Activated naive CD8-positive, alpha-beta T cell treated with anti-CD3 and anti-CD28 coated beads, Interleukin-2, amount 10 ng/mL, durations not matched to agents 7 days and 5 days (primary cell): Measurements from ENCODE around the gene PRKG1. TPM values are rescaled to one million over a fixed set of nuclear protein-coding genes. Genes with fewer than 3 reads are reported as not detected.
"Not testable (repeated sequence)": the region's sequence is repeated elsewhere in the genome, so short reads cannot be mapped to it uniquely, and the experiment has no call there.

Source experiments
- ATAC-seq: fragments of 150-1000 bp; cut with Tn5 transposase; one replicate; pipeline ENCODE4 v1.10.0; 2021; ENCODE audit warnings: low read depth, moderate library complexity
- POLR2A ChIA-PET: fragments of 350-600 bp; sonication (Branson Sonifier 250); formaldehyde crosslinking; loops from one replicate; lab custom pipeline; 2021; ENCODE audit warnings: antibody characterized with exemption; lab: Charles Lee
- DNase-seq: peaks from one replicate; pipeline ENCODE4 v3.0.0; 2021
- H3K27ac Mint-ChIP-seq: one replicate; pipeline ENCODE4 v1.8.0; 2022; ENCODE audit warnings: mild to moderate bottlenecking, mixed read lengths
- H3K27me3 Mint-ChIP-seq: one replicate; pipeline ENCODE4 v1.8.0; 2022; ENCODE audit warnings: mild to moderate bottlenecking, moderate library complexity, mixed read lengths
- H3K36me3 Mint-ChIP-seq: one replicate; pipeline ENCODE4 v1.8.0; 2021; ENCODE audit warnings: mild to moderate bottlenecking, mixed read lengths
- H3K4me1 Mint-ChIP-seq: one replicate; pipeline ENCODE4 v1.8.0; 2021; ENCODE audit warnings: mixed read lengths
- H3K4me3 Mint-ChIP-seq: one replicate; pipeline ENCODE4 v1.8.0; 2022; ENCODE audit warnings: mild to moderate bottlenecking, moderate library complexity, mixed read lengths
- H3K9me3 Mint-ChIP-seq: one replicate; pipeline ENCODE4 v1.8.0; 2021; ENCODE audit warnings: mixed read lengths
- total RNA-seq, 2 experiments: library from RNA; stranded (reverse); gene quantifications; one replicate each; pipeline ENCODE4 v1.2.3, GENCODE V29; 2021

PRKG1 gene
- total RNA-seq, 2 experiments from 2014 or later, result not detected

DNA sequence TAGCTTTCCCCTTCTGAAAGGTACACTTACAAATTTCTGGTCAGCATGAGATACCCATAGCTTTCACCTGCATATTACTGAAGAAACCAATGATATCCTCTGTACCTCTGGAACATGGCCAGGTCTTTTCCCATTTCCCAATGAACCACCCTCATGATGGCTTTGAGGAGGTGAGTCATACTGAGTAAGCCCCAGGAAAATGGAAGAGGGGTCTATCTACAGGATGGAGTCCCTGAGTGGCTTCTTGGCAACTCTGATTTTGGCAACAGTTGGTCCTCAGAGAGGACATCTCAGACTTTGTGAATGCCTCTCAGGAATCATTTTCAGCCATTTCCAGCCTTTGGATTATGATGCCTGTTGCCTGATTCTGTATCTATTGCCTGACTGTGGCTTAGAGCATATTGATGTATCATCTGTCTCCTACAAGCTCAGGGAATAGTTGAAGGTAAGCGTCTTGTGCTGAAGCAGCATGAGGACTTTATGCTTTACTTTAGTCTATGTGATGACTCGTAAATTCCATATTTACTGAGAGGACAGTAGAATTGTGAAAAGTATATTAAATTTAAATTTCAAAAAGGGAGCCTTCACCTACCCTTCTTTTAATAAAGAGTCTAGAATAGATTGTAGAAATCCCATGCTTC, 1155.1 kb downstream of the PRKG1 start:
- POLR2A ChIA-PET, result no interaction called here

DNA sequence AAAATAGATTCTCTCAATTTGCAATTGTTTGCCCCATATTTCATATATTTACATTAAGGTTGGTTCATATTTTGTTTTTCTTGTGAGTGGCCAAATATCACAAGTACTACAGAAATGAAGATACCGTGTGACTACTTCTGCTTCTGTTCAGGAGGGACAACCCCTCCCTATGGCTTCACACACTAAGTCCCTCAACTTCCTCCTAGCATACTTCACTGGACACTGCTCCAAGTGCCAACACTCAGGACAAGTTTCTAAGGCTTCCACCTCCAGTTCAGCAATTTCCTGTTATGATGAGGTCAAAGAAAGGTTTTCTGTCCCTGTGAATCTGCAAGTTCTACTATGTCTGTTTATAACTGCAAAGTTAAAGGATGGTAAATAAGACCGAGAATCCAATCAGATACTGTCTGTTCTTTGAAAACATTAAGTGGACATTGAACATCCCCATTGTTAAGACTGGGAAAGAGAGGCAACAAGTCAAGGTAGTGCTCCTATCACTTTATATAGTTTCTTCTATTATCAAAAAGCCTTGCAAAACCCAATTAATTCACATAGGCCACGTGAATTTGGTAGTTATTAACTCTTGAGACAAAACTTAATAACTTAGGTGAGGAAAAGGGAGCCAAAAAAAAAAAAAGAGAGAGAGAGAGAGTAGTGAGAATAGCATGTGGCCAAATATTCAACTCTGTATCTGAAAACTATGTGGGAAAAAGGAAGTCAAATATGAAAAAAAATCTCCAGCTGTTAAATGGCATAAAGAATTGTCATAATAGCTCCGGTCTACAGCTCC, 1158.5 kb downstream of the PRKG1 start:
- ATAC-seq, result no peak
- peak overlapping the region; percentile 54 for H3K4me3 Mint-ChIP-seq
- DNase-seq, result no peak
- H3K27me3 Mint-ChIP-seq, result peaks cover 5% of the 10 kb centered on the region
- POLR2A ChIA-PET, result no interaction called here
- H3K36me3 Mint-ChIP-seq, result no peaks in the 10 kb centered on the region
- H3K27ac Mint-ChIP-seq, result no peak overlapping the region
- H3K9me3 Mint-ChIP-seq, result no peaks in the 10 kb centered on the region
- H3K4me1 Mint-ChIP-seq, result peaks cover 3% of the 10 kb centered on the region

More for the DNA sequence above, 1155.1 kb downstream of the PRKG1 start:
- peaks cover 3% of the 10 kb centered on the region for H3K4me1 Mint-ChIP-seq
- no peak overlapping the region for H3K27ac Mint-ChIP-seq
- DNase-seq (no peak), ATAC-seq (no peak)
- no peaks in the 10 kb centered on the region for H3K36me3 Mint-ChIP-seq
- H3K9me3 Mint-ChIP-seq, result no peaks in the 10 kb centered on the region
- no peak overlapping the region for H3K4me3 Mint-ChIP-seq
- peaks cover 5% of the 10 kb centered on the region for H3K27me3 Mint-ChIP-seq

DNA sequence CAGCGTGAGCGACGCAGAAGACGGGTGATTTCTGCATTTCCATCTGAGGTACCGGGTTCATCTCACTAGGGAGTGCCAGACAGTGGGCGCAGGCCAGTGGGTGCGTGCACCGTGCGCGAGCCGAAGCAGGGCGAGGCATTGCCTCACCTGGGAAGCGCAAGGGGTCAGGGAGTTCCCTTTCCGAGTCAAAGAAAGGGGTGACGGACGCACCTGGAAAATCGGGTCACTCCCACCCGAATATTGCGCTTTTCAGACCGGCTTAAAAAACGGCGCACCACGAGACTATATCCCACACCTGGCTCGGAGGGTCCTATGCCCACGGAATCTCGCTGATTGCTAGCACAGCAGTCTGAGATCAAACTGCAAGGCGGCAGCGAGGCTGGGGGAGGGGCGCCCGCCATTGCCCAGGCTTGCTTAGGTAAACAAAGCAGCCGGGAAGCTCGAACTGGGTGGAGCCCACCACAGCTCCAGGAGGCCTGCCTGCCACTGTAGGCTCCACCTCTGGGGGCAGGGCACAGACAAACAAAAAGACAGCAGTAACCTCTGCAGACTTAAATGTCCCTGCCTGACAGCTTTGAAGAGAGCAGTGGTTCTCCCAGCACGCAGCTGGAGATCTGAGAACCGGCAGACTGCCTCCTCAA, 1159.2 kb downstream of the PRKG1 start:
- ATAC-seq, H3K36me3 Mint-ChIP-seq, H3K27ac Mint-ChIP-seq, H3K4me1 Mint-ChIP-seq, H3K27me3 Mint-ChIP-seq, DNase-seq, POLR2A ChIA-PET, H3K9me3 Mint-ChIP-seq: not testable (repeated sequence)
- H3K4me3 Mint-ChIP-seq, result peak overlapping the region; percentile 54

DNA sequence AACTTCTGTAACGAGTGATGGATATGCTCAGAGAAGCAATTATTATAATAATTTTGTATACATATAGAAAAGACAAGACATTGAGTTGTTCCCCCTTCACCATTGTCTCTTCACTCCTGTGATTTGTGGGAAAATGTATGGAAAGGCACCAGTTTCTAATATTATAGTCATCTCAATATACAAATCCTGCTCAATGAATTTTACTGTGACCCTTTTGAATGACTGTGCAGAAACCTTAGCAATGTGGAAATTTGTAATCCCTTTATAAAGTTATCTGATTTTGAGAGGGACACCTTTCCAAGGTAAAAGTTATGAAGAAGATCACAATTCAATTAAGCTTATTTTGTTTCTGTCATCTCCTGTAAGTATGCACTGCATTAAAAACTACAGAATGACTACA, 1165.5 kb downstream of the PRKG1 start:
- H3K4me1 Mint-ChIP-seq, result no peaks in the 10 kb centered on the region
- H3K27ac Mint-ChIP-seq, result no peak overlapping the region
- no peak for DNase-seq
- H3K27me3 Mint-ChIP-seq, result no peaks in the 10 kb centered on the region
- H3K4me3 Mint-ChIP-seq, result no peak overlapping the region
- POLR2A ChIA-PET, result no interaction called here
- no peak for ATAC-seq
- no peaks in the 10 kb centered on the region for H3K9me3 Mint-ChIP-seq
- no peaks in the 10 kb centered on the region for H3K36me3 Mint-ChIP-seq

DNA sequence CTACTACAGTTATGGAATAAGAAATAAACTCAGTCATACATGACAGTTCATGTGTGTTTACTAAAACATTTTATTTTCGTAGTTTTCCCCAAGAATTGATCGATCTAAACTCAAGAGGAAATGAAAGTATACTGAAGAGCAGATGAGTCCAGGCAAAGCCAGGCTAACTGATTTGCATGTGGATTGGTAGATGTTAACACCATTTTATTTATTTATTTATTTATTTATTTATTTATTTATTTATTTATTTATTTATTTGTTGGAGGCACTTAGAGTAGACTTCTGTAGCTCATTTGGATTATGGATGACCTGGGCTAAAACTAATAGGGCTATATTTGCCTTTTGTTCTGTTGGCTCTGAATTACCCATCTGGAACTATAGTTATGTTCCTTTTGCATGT, 1171.3 kb downstream of the PRKG1 start:
- ATAC-seq, result no peak
- Mint-ChIP-seq H3K9me3 (no peaks in the 10 kb centered on the region), H3K4me3 (no peak overlapping the region), H3K27ac (no peak overlapping the region), H3K36me3 (no peaks in the 10 kb centered on the region), H3K4me1 (no peaks in the 10 kb centered on the region), H3K27me3 (no peaks in the 10 kb centered on the region)
- DNase-seq, result no peak
- POLR2A ChIA-PET, result no interaction called here

DNA sequence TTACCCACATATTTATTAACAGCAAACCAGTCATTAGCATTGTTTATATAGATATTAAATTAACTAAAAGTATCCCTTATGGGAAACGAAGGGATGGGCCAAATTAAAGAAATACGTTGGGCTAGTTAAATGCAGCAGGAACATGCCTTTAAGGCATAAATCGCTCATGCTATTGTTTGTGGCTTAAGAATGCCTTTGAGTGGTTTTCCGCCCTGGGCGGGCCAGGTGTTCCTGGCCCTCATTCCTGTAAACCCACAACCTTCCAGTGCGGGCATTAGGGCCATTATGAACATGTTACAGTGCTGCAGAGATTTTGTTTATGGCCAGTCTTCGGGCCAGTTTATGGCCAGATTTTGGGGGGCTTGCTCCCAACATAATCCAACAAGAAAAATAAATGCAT, 1173.6 kb downstream of the PRKG1 start:
- H3K9me3 Mint-ChIP-seq, ATAC-seq, DNase-seq, H3K4me3 Mint-ChIP-seq, H3K27me3 Mint-ChIP-seq, H3K27ac Mint-ChIP-seq, POLR2A ChIA-PET, H3K4me1 Mint-ChIP-seq, H3K36me3 Mint-ChIP-seq: not testable (repeated sequence)

DNA sequence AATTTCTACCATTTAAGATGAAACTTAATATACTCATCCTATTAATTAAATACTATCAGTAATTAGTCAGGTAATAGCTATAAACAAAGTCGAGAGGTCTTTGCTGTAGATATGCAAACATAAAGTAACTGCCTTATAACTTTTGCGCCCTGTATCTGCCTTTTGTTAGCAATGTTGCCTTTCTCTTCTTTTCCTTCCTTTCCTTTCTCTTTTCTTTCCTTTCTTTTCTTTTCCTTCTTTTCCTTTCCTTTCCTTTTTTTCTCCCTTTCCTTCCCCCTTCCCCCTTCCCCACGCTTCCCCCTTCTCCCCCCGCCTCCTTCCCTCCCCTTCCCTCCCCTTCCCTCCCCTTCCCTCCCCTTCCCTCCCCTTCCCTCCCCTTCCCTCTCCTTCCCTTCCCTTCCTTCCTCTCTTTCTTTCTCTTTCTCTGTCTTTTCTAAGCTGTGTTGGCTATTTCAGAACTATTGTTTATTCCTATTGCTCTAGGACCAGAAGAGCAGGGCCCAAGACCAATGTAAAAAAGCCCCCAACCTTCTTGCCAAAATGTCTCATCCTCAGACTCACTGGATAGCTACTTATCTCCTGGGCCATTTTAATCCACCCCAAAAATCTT, 1174.5 kb downstream of the PRKG1 start:
- Mint-ChIP-seq H3K36me3 (no peaks in the 10 kb centered on the region), H3K27me3 (no peaks in the 10 kb centered on the region), H3K4me3 (no peak overlapping the region), H3K4me1 (no peaks in the 10 kb centered on the region), H3K9me3 (no peaks in the 10 kb centered on the region), H3K27ac (no peak overlapping the region)
- no peak for ATAC-seq
- DNase-seq, result no peak
- POLR2A ChIA-PET, result no interaction called here

DNA sequence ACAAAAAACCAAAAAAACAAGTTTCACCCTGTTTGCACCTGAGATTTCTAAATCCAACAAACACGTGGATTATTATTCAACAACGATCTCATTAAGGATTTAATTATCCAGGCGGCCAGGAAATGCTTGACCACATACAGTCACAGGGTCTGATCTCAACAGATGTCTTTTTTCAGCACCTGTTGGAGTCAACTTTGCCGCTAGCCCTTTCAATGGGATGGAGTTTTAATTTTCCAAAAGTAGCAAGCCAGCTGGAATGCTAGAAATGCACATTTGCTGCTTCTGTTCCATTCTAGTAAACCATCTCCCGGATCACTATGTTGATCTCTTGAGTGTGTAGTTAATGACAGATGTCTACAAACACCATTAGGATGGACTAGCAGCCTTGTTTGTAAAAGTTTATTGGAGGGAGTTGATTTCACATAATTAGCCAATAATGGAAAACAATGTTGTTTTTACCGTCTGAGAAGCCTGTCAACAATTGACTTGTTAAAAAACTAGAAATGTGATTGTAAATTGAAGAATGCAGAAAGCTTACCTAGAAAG, 1175.6 kb downstream of the PRKG1 start:
- no peaks in the 10 kb centered on the region for H3K36me3 Mint-ChIP-seq
- no peak overlapping the region for H3K27ac Mint-ChIP-seq
- ATAC-seq (no peak), DNase-seq (no peak)
- H3K4me3 Mint-ChIP-seq, result no peak overlapping the region
- POLR2A ChIA-PET, result no interaction called here
- H3K27me3 Mint-ChIP-seq, result no peaks in the 10 kb centered on the region
- no peaks in the 10 kb centered on the region for H3K4me1 Mint-ChIP-seq
- H3K9me3 Mint-ChIP-seq, result no peaks in the 10 kb centered on the region

DNA sequence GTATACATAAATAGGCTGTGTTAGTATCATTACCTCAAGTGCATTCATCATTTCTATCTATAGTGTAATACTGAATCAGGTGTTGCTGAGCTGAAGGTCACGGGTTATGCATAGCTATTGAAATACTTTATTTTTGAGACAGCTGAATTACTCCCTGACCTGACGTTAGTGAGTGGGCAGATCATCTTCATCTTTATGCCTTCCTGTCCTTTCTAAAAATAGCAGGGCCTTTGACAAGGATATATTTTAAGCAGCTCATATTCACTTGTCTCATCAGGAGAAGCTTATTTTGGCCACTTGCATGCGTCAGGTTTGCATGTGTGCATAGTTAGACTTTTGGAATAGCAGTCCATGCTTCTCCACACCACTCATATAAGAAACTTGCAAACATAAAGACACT, 1176.2 kb downstream of the PRKG1 start:
- POLR2A ChIA-PET, result no interaction called here
- Mint-ChIP-seq H3K4me3 (no peak overlapping the region), H3K27me3 (no peaks in the 10 kb centered on the region), H3K4me1 (no peaks in the 10 kb centered on the region), H3K9me3 (no peaks in the 10 kb centered on the region), H3K36me3 (no peaks in the 10 kb centered on the region), H3K27ac (no peak overlapping the region)
- no peak for ATAC-seq
- no peak for DNase-seq

DNA sequence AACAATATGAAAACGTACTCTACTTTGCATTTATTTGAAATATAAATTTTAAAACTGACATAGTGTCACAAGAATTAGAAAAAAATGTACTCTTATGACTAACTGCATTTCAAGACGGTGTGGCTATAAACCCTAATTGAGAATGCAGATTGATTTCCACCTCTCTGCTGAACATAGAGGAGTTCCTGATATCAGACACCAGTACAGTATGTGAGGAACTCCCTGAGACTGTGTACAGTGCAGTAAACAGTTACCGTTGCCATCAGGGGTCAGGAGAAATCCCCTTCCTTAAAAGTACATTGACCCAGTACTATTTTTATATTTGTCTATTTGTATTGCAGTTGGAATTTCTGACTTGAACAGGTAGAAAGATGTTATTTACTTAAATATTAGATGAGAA, 1178.0 kb downstream of the PRKG1 start:
- DNase-seq (no peak), ATAC-seq (no peak)
- no peaks in the 10 kb centered on the region for H3K4me1 Mint-ChIP-seq
- H3K36me3 Mint-ChIP-seq, result no peaks in the 10 kb centered on the region
- H3K27me3 Mint-ChIP-seq, result no peaks in the 10 kb centered on the region
- no peak overlapping the region for H3K4me3 Mint-ChIP-seq
- POLR2A ChIA-PET, result no interaction called here
- no peak overlapping the region for H3K27ac Mint-ChIP-seq
- no peaks in the 10 kb centered on the region for H3K9me3 Mint-ChIP-seq

DNA sequence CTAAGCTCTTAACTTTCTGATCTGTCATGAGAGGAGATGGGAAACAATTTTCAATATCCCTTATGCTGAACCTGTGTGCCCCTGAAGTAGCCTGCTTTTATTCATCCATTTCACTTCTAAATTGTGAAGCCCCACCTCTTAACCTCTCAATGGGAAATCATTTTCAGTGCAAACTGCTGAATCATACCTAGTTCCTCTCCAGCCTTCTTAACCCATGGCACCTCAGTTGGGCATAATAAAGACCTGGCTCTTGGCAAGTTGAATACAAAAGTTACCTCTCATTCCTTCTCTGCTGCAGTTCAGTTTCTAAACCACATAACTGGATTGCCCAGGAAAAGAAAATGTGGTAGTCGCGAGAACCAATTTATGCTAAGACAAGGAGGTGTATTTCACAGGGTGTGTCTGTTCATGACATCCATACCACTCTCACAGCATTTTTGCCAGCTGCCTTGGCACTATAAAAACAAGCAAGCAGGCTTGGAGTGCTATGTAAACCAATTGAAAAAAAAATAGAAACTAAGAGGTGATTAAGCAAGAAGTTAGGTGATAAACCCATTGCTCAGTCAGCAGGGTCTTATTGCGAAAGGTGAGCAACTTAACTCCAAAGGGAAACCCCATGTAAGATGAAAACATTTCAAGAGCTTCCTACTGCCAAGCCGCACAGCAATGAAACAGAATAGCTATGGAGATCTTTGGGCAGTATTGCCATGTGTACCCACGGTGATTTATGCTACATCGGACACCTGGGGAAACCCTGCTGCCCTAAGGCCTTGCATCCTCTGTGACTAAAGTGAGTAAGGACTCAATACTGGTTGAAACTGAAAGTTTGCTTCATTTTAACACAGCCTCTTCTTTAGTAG, 1182.8 kb downstream of the PRKG1 start:
- ATAC-seq (no peak), DNase-seq (no peak)
- Mint-ChIP-seq H3K9me3 (no peaks in the 10 kb centered on the region), H3K36me3 (no peaks in the 10 kb centered on the region), H3K27me3 (no peaks in the 10 kb centered on the region), H3K27ac (no peak overlapping the region), H3K4me1 (no peaks in the 10 kb centered on the region), H3K4me3 (no peak overlapping the region)
- POLR2A ChIA-PET, result no interaction called here

DNA sequence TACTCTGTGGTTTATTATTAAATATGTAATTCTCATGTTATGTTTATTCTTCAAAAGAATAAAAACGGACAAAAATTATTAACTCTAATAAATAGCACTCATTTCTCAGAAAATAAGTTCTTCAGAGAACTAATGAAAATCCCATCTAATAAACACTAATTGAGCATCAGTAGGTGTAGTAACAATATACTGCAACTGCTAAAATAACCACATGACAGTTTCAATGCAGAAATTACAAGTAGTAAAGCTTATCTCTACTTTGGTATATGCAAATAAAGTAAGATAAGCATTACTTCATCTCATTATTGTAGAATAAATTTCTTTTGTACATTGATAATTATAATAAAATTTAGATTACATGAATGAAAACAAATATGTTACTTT, 1183.4 kb downstream of the PRKG1 start:
- Mint-ChIP-seq H3K36me3 (no peaks in the 10 kb centered on the region), H3K4me1 (no peaks in the 10 kb centered on the region), H3K9me3 (no peaks in the 10 kb centered on the region), H3K4me3 (no peak overlapping the region), H3K27ac (no peak overlapping the region), H3K27me3 (no peaks in the 10 kb centered on the region)
- DNase-seq, result no peak
- POLR2A ChIA-PET, result no interaction called here
- ATAC-seq, result no peak
